GM18499 (cell line): ENCODE results near the gene B4GALT4.

Experiments used
- ATAC-seq: cut with Tn5 transposase; IDR thresholded peaks from one replicate; pipeline ENCODE4 v1.9.1; 2021; ENCODE audit warnings: moderate number of reproducible peaks; ENCODE audit not compliant: insufficient read depth, unreplicated experiment

B4GALT4 gene

GRCh38 chr3:119238363-119238762 is 2.3 kb downstream of the B4GALT4 start:
- ATAC-seq: no peak

GRCh38 chr3:119237299-119237698 is 3.4 kb downstream of the B4GALT4 start:
- no peak for ATAC-seq

- ATAC-seq: no peak
Measured at GRCh38 chr3:119236756-119237155, 3.9 kb downstream of the B4GALT4 start.

- ATAC-seq: no peak
Measured at GRCh38 chr3:119235151-119235550, 5.5 kb downstream of the B4GALT4 start.

- no peak for ATAC-seq
Measured at GRCh38 chr3:119234610-119235009, 6.1 kb downstream of the B4GALT4 start.

- ATAC-seq: no peak
Measured at GRCh38 chr3:119230745-119231144, 9.9 kb downstream of the B4GALT4 start.

- ATAC-seq: no peak
Measured at GRCh38 chr3:119230071-119230470, 10.6 kb downstream of the B4GALT4 start.

- no peak for ATAC-seq
Measured at GRCh38 chr3:119229190-119229589, 11.5 kb downstream of the B4GALT4 start.

- no peak for ATAC-seq
Measured at GRCh38 chr3:119228373-119229145, 12.1 kb downstream of the B4GALT4 start.

- ATAC-seq: no peak
Measured at GRCh38 chr3:119227070-119227850, 13.4 kb downstream of the B4GALT4 start.

- ATAC-seq: no peak
Measured at GRCh38 chr3:119225121-119225520, 15.6 kb downstream of the B4GALT4 start.

- ATAC-seq: no peak
Measured at GRCh38 chr3:119223511-119223910, 17.2 kb downstream of the B4GALT4 start.

- no peak for ATAC-seq
Measured at GRCh38 chr3:119222391-119222790, 18.3 kb downstream of the B4GALT4 start.

- ATAC-seq: no peak
Measured at GRCh38 chr3:119221779-119222320, 18.8 kb downstream of the B4GALT4 start.

- no peak for ATAC-seq
Measured at GRCh38 chr3:119220970-119221667, 19.6 kb downstream of the B4GALT4 start.

GRCh38 chr3:119220198-119220597 is 20.5 kb downstream of the B4GALT4 start:
- no peak for ATAC-seq

GRCh38 chr3:119219069-119219468 is 21.6 kb downstream of the B4GALT4 start:
- peak; percentile 99 for ATAC-seq

GRCh38 chr3:119211803-119212202 is 28.9 kb downstream of the B4GALT4 start:
- no peak for ATAC-seq

- ATAC-seq: no peak
Measured at GRCh38 chr3:119211193-119211592, 29.5 kb downstream of the B4GALT4 start.

- no peak for ATAC-seq
Measured at GRCh38 chr3:119207512-119207875, 33.2 kb downstream of the B4GALT4 start.
